Psoas muscle (tissue), 8 donors: ENCODE data around the gene LGMN. TPM values are rescaled to one million over a fixed set of nuclear protein-coding genes. Genes with fewer than 3 reads are reported as not detected.

Experiments used
- ATAC-seq, 4 donors: fragments of 200-7000 bp; cut with Tn5 transposase; one replicate each; pipeline ENCODE4 v1.9.1; 2020; ENCODE audit warnings: moderate library complexity in 3 of 4, mild to moderate bottlenecking in 2 of 4
- DNase-seq, 2 donors: peaks; one replicate each; pipeline ENCODE4 v3.0.0-alpha.2; 2020
- H3K27ac ChIP-seq: fragments of 200-600 bp; one replicate; pipeline ENCODE4 v1.8.0; 2022
- H3K27me3 ChIP-seq, 3 donors: fragments of 200-600 bp in 1 of 3; one replicate each; pipeline versions ENCODE4 v1.6.1 to v1.8.0; 2013 to 2022; ENCODE audit warnings: low read length in 2 of 3, mild to moderate bottlenecking in 2 of 3, moderate library complexity in 1 of 3; ENCODE audit not compliant: insufficient read depth in 3 of 3
- H3K36me3 ChIP-seq, 2 donors: fragments of 200-600 bp in 1 of 2; one replicate each; pipeline versions ENCODE4 v1.6.1 to v1.8.0; 2013 to 2022; ENCODE audit warnings: low read depth in 1 of 2, mild to moderate bottlenecking in 1 of 2, moderate library complexity in 1 of 2; ENCODE audit not compliant: insufficient read depth in 1 of 2
- H3K4me1 ChIP-seq: fragments of 200-600 bp; one replicate; pipeline ENCODE4 v1.8.0; 2022
- H3K4me3 ChIP-seq: fragments of 200-600 bp; one replicate; pipeline ENCODE4 v1.8.0; 2022; ENCODE audit warnings: mild to moderate bottlenecking
- H3K9me3 ChIP-seq: fragments of 200-600 bp; one replicate; pipeline ENCODE4 v1.8.0; 2022
- CTCF ChIP-seq: fragments of 200-600 bp; IDR thresholded peaks from one replicate; pipeline ENCODE4 v1.8.0; 2022; ENCODE audit warnings: antibody characterized with exemption
- WGBS, 3 donors: extraction: QIAGEN DNeasy Blood & Tissue Kit; methylation state at CpG; one replicate each; pipeline versions ENCODE4 v1.1.6 to v1.1.7; 2013; 5-methylcytosine and 5-hydroxymethylcytosine counted together
- intact Hi-C, 2 donors: fragments of 100-400 bp; cut with DNase I; formaldehyde crosslinking; loops; one replicate each; pipeline versions ENCODE4 v1.11.0 to v1.14.2; 2022
- polyA plus RNA-seq, 3 donors: library from polyadenylated mRNA; stranded (reverse); fragments of 200-250 nt; gene quantifications; one replicate each; pipeline ENCODE4 v1.2.3, GENCODE V29; 2013
- total RNA-seq, 4 donors: library from RNA; stranded (reverse); fragmentation: NEBNext Ultra II Directional in 2 of 4; extraction: Animal tissue kit (Norgen Biotek cat#: 25700) in 2 of 4; gene quantifications; one replicate each; pipeline versions ENCODE4 v1.2.1 to v1.2.4, GENCODE V29; 2021 to 2023
- donor health status: healthy with polysubstance abuse.
- donor health status: DM: no; HTN: no; CAD: no; lungs with moderate emphysema.
- donor health status: Bipolar disorder and iron deficiency.
- donor health status: healthy.
- donor health status: DM: yes; HTN: yes; CAD: no.
- donor health status: DM: no; HTN: no; CAD: no.
- donor health status: DM: no; HTN: no; CAD: no.
- donor health status: DM: yes; HTN: yes; CAD: no.

LGMN gene
- total and polyA plus RNA-seq, 7 donors = 27.2 to 56.8 (median 49.3) TPM

- intact Hi-C loops = no loop called here
- TF ChIP-seq CTCF = no peak
- Histone ChIP-seq H3K9me3 (no peaks in the 10 kb centered on the region), H3K36me3 (no peaks in the 10 kb centered on the region), H3K27me3 (no peaks in the 10 kb centered on the region), H3K4me1 (no peaks in the 10 kb centered on the region), H3K4me3 (no peak overlapping the region), H3K27ac (no peak overlapping the region)
- ATAC-seq (no peak), DNase-seq (no peak)
- WGBS, 3 donors = 50 to 60% (median 58%) methylated on average over 5 of the region's 5 CpGs
Measured at GRCh38 chr14:92694807-92695206, 53.6 kb downstream of the LGMN start.

- no peak for TF ChIP-seq CTCF
- ATAC-seq = no peak
- Histone ChIP-seq H3K36me3 (no peaks in the 10 kb centered on the region), H3K4me1 (no peaks in the 10 kb centered on the region), H3K9me3 (no peaks in the 10 kb centered on the region), H3K27me3 (no peaks in the 10 kb centered on the region), H3K4me3 (no peak overlapping the region), H3K27ac (no peak overlapping the region)
- intact Hi-C loops = no loop called here
- DNase-seq = no peak
- WGBS, 3 donors = 72 to 78% (median 74%) methylated on average over 18 of the region's 18 CpGs
Measured at GRCh38 chr14:92693998-92694795, 54.2 kb downstream of the LGMN start.

DNA sequence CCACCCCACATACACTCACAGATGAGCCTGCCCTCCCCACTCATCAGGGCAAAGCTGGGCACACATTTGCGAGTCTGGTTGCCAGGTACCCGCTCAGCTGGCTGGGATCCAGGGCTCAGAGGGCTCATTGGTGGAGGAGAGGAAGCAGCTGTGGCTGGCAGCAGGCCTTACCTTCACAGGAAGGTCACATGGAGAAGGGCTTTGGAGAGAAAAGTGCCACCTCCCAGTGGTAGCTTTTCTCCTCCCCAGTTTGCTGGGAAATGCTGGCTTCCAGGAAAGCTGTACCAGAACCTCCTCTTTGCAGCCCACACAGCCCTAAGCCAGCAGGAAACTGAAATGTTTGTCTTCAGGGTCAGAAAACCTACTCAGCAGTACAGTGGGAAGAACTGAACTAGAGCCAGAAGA lies 55.6 kb downstream of the LGMN start:
- no peak overlapping the region for H3K27ac ChIP-seq
- TF ChIP-seq CTCF = no peak
- no peaks in the 10 kb centered on the region for H3K27me3 ChIP-seq
- intact Hi-C loops = no loop called here
- DNase-seq (peak; percentile 46 to 70), ATAC-seq (peak in 2 of 4 donors; percentile 32 to 51)
- no peak overlapping the region for H3K4me3 ChIP-seq
- no peaks in the 10 kb centered on the region for H3K36me3 ChIP-seq
- H3K4me1 ChIP-seq = no peaks in the 10 kb centered on the region
- H3K9me3 ChIP-seq = no peaks in the 10 kb centered on the region
- 4 to 14% (median 11%) methylated on average over 2 of the region's 2 CpGs for WGBS, 3 donors

DNA sequence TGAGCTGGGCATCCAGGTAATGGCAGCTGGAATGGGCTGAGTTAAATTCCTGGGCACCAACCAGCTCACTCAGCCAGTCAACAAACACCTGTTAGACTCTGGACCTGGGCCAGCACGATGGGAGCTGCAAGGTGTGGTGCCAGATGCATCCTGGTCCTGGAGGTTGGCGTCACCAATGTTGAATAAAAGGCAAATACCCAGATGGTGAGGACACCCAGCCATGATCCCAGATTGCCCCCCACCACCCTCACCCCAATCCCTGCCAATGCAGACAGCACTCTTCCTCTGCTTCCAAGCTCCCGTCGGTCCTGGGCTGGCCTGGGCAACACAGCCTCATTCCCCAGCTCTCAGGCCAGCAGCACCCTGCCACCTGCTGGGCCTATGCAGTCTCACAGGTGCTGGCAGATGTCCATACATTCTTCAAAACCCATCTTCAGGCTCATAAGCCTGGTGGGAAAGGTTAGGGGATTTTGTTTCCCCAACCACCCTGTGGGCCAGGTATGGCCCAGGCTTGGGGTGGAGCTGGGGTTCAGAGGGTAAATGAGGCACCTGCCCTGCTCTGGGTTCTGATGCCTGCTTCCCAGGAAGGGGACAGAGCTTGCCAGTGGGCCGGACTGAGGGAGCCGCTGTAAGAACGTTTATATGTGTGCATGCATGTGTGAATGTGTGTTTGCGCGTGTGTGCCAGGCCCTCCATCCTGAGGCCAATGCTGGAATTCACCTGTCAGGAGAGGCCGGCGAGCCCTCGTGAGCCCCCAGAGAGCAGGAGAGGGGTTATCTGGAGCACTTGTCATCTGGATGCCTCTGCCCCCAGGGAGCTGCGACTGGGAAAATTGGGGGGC lies 58.0 kb downstream of the LGMN start:
- 66 to 71% (median 71%) methylated on average over 12 to 13 of the region's 13 CpGs for WGBS, 3 donors
- peak in 1 of 4 donors; percentile 22 for ATAC-seq

More for the DNA sequence above, 58.0 kb downstream of the LGMN start:
- H3K27ac ChIP-seq = no peak overlapping the region
- peaks cover 3% of the 10 kb centered on the region for H3K4me1 ChIP-seq
- DNase-seq = no peak
- intact Hi-C loops = no loop called here
- no peak overlapping the region for H3K4me3 ChIP-seq
- H3K27me3 ChIP-seq = no peaks in the 10 kb centered on the region
- no peaks in the 10 kb centered on the region for H3K9me3 ChIP-seq
- TF ChIP-seq CTCF = peak; percentile 18
- H3K36me3 ChIP-seq = peaks cover 0 to 5% of the 10 kb centered on the region in 2 donors
